NAMALWA (cell line): ENCODE measurements around the gene PTPRN2.

ENCODE experiments used
- DNase-seq: peaks from one replicate; pipeline ENCODE4 v3.0.0-alpha.2; 2015; ENCODE audit warnings: low spot score

The PTPRN2 gene

DNA sequence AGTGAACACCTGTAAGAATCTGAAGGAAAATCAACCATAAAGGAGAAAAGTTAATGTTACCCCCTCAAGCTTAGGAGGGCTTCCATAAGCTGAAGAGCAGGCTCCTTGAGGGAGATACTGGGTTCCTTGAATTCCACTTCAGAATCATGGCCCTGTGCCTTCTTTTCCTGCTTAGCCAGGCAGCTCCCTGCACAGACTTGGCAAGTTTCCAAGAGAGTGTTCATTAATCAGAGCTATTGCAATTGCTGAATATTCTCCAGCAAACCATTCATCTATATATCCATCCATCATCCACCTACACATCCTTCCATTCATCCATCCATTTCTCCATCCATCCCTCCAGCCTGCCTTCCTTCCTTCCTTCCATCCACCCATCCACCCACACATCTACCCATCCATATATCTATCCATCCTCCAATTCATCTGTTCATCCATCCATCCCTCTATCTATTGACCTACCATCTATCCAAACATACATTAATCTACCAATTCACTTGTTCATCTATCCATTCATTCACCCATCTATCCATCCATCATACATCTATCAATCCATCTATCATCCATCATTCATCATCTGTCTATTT is 574.4 kb downstream of the PTPRN2 start:
- DNase-seq: no peak

DNA sequence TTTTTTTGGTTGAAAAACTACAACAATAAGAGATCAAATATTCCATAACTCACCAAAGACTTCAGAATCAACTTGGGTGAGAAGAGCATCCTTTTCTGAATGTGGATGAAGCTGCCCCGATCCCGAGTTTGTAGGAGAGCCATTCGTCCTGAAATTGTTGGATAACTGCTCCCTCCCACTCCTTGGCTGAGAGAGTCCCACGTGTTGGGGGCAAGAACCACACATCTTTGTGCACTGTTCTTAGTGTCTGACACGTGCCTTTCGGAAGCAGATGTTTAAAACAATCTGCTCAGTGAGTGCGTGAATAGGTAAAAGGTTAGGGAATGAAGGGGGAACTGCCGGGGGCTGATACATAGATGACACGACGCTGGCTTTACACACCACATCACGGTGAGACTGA is 575.7 kb downstream of the PTPRN2 start:
- DNase-seq: no peak

DNA sequence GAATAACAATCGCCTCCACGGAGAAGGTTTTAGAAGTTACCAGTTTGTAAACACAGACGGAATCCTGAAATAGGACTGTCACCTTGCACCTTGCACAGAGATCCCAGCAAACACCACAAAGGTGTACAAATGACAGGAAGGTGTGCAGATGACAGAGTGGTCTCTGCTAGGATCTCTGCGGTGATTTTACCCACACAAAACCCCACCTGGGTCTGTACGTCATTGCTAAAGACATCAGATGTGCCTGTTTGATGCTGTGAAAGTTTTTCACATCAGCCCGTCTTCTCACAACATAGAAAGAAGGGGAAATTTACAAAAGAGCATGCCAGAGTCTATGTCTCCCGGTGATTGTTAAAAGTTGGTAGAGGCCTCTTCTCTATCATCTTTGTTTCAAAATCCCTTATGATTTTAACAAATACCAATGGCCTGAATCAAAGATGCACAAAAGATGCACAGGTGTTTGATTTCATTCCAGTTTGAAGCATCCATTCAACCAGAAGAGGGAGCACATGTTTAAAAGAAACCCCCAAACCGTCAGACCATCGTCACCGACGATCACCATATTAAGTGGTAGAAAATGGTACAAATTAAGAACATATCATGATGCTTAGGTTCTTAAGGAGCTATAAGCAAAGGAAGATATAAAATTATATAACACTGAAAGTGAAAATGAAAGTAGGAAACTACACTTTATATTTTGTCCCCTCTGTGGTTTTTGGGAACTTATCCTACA is 576.5 kb downstream of the PTPRN2 start:
- DNase-seq: no peak

DNA sequence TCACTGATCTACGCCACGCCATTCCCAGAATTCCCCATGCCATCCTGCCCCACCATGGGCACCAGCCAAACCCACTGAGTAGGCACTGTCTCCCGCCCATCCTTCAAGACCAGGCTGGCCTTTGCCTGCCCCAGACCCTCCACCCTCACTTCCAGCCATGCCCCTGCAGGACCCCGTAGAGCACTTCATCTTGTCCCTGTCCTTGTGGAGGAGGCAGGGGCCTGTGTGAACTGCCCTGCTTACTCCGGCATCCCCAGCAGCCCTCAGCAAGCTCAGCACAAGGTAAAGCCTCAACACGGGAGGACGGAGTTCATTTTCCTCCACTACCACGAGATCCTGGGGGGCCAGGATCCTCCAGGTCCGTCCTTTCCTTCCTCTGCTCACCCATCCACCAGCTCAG is 577.7 kb downstream of the PTPRN2 start:
- DNase-seq: no peak

DNA sequence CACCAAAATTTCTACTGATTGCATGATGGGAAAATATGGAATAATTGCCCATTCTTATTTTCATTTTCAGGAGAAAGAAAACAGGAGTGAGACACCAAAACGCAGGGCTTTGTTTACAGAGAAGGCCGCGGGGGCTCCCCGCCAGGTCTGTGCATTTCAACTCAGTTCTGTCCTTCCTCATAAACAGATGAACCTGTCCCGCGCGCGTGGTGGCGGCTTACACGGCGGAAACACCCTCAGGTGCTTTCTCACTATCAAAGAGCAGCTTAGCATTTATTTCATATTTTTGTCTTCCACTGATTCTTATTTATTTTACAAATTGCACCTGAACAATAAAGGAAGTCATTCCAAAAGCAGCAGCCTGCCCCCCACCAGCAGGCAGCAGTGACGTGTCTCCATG is 579.4 kb downstream of the PTPRN2 start:
- DNase-seq: no peak

DNA sequence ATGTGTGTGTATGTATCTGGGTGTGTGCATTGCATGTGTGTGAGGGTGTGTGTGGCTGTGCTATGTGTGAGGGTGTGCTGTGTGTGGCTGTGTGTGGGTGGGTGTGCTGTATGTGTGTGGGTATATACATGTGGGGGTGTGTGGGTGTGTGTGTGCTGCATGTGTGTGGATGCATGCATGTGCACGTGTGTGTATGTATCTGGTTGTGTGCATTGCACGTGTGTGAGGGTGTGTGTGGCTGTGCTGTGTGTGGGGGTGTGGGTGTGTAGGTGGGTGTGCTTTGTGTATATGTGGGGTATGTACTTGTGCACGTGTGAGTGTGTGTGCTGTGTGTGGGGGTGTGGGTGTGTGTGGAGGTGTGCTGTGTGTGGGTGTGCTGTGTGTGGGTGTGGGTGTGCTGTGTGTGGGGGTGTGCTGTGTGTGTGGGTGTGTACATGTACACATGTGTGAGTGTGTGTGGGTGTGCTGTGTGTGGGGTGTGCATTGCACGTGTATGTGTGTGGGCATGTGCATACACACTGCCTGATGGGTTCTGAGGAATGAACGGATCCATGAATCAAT is 579.8 kb downstream of the PTPRN2 start:
- no peak for DNase-seq

DNA sequence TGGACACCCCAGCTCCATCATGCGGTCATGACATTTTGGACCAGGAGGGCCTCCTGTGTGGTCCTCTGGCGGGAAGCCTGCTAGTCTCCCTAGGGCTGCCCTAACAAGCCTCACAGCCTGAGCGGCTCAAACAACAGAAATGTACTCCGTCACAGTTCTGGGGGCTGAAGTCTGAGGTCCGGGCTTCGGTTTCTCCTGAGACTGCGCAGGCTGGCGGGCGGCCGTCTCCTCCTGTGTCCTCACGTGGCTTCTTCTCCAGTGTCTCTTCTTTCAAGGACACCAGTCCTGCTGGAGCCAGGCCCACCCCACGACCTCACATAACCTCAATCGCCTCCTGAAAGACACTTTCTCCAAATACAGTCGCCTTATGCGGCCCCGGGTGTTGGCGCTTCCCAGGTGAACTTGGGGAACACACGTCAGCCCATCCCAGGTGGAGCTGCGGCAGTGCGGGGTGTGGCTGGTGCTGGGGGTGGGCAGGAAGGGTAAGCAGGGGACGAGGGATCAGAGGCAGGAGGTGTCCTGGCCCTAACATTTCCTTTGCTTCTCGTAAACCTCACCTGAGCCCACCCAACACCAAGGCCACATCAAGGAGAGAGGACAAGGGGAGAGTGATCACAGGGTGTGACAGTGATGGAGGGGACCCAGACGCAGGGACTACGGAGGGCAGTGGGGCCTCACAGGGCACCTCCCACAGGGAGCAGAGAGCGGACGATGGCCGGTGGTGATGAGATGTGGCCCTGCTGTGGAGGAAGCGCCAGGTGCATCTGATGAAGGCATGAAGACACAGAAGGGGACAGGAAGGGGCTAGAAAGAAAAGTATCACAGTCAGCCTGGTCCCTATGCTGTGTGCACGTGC is 580.6 kb downstream of the PTPRN2 start:
- no peak for DNase-seq

DNA sequence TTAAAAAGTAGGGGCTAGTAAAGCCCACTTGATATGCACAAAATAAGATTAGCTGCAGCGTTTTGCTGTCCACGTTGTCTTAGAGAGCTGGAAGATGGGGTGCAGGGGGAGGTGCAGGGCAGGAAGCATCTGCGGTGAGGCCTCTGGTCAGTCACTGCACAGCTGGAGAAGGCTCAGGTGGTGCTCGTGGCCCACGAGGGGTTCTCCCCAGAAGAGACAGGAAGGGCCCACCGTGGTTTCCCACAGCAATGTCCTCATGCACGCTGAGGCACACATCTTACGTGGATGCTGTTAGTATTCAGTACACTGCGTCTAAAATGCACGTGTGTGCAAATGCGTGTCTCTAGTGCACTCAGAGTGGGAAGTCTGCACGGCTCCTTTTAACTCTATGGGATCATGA is 582.1 kb downstream of the PTPRN2 start:
- no peak for DNase-seq

DNA sequence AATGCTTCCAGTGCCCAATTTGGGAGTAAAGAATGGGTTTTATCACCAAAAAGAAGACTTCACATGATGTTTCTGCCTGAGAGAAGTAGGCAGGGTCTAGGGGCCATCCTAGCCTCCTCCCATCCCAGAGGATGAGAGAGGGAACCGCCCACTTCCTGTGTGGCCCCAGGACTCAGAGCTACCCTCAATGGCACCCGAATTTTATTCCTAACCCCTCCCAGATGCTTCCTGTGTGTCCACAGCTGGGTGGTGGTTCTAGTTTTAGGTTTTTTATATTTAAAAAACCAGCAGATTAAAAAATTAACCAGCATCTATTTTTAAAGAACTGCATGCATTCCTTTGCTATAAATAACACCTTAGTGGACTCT is 583.5 kb downstream of the PTPRN2 start:
- DNase-seq: no peak

DNA sequence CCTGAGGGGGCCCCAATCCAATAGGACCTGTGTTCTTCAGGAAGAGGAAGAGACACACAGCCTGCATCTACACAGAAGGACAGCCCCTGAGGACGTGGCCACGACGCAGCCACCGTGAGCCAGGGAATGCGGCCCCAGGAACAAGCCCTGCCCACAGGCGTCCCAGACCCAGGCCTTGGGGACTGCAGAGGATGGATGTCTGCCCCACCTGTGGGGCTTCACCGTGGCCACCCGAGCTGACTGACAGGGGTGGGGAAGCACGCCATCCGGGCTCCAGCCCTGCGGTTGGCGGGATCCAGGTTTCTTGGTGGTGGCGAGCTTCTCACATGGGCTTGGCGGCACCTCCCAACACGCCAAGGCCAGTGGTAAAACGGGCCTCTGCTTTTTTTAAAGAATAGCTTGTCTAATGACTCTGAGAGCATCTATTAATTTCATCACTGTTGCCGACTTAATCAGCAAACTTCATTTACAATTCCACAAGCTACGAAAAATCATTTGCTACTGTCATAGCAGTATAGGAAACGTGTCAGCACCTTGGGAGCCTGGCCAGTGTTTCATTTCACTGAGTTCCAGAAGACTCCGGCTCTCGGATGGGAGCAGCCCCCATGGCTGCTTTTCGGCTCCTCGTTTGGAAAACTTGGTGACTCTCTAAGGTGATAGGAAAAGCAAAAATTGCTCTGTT is 584.0 kb downstream of the PTPRN2 start:
- no peak for DNase-seq

DNA sequence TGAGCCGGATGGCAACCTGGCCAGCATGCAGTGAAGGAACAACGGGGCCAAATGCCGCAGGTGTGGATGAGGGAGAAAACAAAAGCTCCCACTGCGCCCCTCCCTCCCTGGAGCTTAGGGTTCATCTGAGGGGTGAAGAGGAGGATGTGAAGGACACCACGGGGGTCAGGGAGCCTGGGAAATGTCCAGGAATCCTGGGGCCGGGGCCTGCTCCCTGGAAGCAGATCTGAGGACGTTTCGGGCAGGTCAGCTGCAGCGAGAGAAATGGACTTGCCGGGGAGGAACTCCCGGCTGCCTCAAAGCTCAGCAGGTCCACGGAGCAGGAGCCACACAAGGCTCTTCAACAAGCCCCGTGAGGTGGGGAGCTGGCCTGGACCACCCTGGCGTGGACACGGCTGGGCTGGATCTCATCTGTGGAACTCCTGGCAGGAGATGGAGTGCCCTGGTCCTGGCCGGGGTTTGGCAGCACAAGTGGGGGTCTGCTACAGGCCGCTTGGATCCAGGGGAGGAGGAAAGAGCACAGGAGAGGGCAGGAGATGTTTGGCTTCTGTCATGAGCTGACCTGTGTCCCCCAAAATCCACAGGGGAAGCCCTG is 585.0 kb downstream of the PTPRN2 start:
- no peak for DNase-seq

DNA sequence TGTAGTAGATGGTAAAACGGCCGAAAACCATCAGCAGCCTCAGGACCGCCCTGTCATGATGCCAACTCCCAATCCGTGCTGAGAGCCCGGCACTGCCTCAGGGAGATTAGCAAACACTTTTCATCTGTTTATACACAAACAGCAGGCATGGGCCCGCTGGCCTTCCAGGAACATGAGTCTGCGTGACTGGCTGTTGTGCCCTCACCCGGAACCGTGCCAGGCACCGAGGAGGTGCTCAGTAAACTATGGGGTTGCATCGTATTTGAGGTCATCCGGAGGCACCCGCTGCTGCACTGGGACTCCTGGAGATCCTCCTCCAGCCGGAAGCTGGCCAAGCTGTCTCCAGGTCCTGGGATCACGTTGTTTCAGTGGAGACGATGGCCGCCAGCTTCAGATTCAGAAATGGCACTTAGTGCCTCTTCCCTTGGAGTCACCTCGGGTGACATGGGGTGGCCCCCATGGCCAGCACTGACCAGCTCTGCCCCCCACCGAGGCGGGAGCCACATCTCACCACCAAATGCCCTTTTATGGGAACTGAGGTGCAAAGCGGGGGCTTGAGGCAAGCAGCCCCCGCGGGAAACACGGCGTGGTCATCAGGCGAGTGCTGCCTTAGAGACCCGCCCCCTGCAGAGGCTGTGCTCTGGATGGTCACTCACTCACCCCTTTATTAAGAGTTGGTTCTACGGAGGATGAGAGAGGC is 585.9 kb downstream of the PTPRN2 start:
- DNase-seq: no peak

DNA sequence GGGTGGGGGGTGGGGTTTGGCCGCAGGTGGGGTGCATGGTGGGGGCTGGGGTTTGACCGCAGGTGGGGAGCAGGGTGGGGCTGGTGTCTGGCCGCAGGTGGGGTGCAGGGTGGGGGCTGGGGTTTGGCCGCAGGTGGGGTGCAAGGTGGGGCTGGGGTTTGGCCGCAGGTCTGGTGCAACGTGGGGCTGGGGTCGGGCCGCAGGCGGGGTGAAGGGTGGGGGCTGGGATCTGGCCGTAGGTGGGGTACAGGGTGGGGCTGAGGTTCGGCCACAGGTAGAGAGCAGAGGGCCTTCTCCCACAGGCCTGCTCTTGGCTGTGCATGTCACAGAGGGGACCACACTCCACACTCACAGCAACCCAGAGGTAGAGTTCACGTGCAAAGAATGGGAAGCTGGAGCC is 586.6 kb downstream of the PTPRN2 start:
- no peak for DNase-seq

DNA sequence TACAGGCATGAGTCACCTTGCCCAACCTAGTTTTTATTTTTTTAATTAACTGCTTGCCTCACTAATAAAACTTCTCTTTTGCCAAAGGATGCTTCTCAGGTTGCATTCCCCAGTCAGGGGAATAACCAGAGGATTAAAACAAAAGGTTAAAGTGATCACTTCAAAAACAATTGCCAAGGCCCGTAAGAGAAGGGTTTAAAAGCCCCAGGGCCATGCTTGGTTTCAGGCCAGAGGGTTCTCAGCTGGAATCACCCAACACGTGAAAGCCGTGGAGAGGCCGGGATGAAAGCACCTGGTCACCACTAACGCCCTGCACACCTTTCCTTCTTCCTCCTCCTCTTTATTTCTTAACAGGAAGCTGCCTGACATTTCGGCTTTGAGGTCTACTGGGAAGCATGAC is 587.5 kb downstream of the PTPRN2 start:
- DNase-seq: no peak

DNA sequence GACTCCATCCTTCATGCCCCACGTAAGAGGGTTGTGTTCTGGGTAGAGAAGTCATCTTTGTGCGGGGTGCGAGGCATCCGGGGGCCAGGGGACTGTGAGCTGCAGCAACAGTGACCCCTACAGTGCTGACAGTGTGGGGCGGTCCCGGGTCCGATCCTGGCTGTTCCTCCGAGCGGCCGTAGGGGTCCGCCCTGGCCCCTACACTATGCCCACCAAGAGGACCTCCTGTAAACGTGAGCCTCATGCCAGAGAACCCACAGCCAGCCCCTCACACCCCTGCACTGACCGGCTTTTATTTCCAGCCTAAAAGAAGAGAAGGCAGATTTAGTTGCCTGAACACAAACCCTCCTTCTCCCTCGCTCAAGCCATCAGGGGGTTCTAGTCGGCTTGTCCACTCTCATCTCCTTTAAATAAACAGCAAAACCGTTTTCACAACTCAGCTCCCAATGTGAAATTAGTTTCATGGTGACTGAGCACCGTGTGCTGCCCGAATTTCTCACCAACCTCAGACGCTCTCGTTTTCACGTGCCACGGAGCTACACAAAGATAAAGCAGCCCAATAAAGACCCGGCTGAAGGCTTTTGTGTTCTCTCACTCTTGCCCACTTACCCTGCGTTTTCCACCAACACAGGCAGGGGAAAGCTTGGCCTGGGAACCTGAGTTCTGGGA is 588.6 kb downstream of the PTPRN2 start:
- no peak for DNase-seq

DNA sequence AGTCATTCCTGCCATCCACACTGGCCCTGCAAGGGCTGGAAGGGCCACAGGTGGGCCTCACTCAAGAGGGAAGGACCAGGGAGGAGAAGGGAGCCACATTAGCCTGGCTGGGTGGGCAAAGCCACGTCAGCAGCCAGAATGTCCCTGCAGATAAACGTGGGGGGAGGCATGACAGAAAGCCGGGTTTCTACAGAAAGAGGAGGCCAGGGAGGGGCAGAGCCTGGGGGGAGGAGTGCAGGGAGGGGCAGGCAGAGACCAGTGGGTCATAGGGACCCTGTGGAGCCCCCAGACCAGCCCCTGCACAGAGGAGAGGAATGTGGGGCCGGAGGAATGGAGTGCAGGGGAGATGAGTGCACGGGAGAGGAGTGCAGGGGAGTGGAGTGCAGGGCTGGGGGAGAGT is 590.2 kb downstream of the PTPRN2 start:
- DNase-seq: no peak

DNA sequence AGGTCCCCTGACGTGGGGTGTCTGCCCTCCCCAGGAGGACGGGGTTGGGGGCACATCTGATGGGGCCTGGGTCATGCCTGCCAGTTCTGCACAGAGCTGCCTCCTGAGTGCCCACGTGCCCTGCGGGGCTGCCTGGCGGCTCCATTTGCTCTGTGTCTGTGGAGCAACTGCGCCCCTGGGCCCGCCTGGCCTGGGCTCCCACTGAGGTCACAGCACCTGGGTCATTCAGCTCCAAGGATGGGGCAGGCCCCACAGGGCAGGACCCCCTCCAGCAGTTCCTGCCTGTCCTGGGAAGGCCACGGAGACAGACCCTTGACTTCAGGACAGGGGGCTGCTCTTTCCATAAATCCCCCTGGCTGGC is 590.6 kb downstream of the PTPRN2 start:
- no peak for DNase-seq

DNA sequence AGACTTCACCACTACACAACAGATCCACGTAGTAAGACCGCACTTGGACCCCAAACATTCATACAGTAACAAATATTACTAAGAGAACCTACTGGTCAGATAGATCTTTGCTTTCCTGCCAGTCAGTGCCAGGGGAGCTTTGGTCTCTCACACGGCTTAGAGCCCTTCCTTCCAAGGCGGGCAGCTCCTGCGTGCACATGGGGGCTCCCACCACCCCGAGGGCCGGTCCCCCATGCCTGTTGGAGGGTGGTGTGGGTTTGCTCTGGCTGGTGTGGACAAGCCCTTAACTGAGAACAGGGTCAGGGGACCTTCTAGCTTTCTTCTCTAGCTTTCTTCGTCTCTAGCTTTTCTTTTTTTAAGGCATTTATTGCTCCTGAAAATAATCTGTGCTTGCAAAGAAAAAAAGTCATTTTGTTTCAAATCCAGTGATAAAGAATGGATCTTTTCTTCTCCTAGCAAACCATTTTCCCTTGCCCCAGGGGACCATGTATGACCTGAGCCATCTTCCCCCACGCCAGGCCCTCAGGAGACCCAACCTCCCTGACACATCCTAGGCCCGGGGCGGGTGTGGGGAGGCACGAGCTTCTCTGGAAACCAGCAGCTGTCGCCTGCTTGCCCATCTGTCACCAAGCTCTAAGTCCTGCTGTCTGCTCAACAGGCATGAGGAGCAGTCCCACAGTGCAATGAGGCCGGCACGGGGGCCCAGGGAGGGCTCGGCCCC is 591.1 kb downstream of the PTPRN2 start:
- no peak for DNase-seq

DNA sequence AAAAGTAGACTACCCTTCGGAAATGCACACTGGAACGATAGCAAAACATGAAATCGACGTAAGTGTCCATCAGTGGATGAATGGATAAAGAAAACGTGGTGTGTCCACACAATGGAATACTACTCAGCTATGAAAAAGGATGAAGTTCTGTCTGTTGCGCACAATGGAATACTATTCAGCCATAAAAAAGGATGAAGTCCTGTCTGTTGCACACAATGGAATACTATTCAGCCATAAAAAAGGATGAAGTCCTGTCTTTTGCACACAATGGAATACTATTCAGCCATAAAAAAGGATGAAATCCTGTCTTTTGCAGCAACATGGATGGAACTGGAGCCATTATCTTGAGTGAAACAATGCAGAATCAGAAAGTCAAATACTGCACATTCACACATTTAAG is 591.8 kb downstream of the PTPRN2 start:
- DNase-seq: no peak

DNA sequence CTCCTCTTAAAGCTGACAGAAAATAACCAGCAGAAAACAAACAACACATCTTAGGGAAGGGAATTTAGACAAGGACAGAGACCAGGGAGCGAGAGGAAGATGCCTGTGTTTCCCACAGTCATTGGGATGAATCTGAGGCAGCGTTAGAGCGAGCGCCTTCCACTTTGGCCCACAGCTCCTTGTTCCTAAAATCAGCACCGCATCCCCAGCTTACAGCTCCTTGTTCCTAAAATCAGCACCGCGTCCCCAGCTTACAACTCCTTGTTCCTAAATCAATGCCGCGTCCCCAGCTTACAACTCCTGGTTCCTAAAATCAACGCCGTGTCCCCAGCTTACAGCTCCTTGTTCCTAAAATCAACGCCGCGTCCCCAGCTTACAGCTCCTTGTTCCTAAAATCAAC is 593.3 kb downstream of the PTPRN2 start:
- no peak for DNase-seq
